NCI-H187 (cell line): ENCODE measurements around the gene GUCY1A2.

Experiments
- DNase-seq, 2 experiments: peaks; one replicate each; lab custom pipeline; 2025; lab: John Stamatoyannopoulos, UW

Gene GUCY1A2

GRCh38 chr11:106642331-106642730 lies 375.9 kb downstream of the GUCY1A2 start:
- no peak for DNase-seq

GRCh38 chr11:106632283-106632682 lies 386.0 kb downstream of the GUCY1A2 start:
- no peak for DNase-seq

- DNase-seq, result no peak
Measured at GRCh38 chr11:106627694-106628093, 390.6 kb downstream of the GUCY1A2 start.

GRCh38 chr11:106625566-106625965 lies 392.7 kb downstream of the GUCY1A2 start:
- no peak for DNase-seq

- no peak for DNase-seq
Measured at GRCh38 chr11:106624377-106624776, 393.9 kb downstream of the GUCY1A2 start.
